ENCODE results near the gene PGM1. TPM values are rescaled to one million over a fixed set of nuclear protein-coding genes. Genes with fewer than 3 reads are reported as not detected.

The PGM1 gene
- polyA plus RNA-seq, 4 donors, result 28.1 to 35.1 (median 31.6) TPM

- DNase-seq (ENCODE audit: low read depth in 4 of 4, low spot score in 2 of 4), result no peak
Observed at GRCh38 chr1:63690966-63691700, 97.9 kb downstream of the PGM1 start.

GRCh38 chr1:63691701-63692425 lies 98.7 kb downstream of the PGM1 start:
- peak in 3 of 4 donors; percentile 62 to 88 (median 79) for DNase-seq (ENCODE audit: low read depth in 4 of 4, low spot score in 2 of 4)

GRCh38 chr1:63693944-63694571 lies 100.8 kb downstream of the PGM1 start:
- DNase-seq (ENCODE audit: low read depth in 4 of 4, low spot score in 2 of 4), result no peak

- no peak for DNase-seq (ENCODE audit: low read depth in 4 of 4, low spot score in 2 of 4)
Observed at GRCh38 chr1:63698001-63698838, 105.0 kb downstream of the PGM1 start.

- no peak for DNase-seq (ENCODE audit: low read depth in 4 of 4, low spot score in 2 of 4)
Observed at GRCh38 chr1:63701187-63701586, 108.0 kb downstream of the PGM1 start.

GRCh38 chr1:63703701-63704107 lies 110.5 kb downstream of the PGM1 start:
- DNase-seq (ENCODE audit: low read depth in 4 of 4, low spot score in 2 of 4), result no peak

GRCh38 chr1:63704443-63704842 lies 111.2 kb downstream of the PGM1 start:
- no peak for DNase-seq (ENCODE audit: low read depth in 4 of 4, low spot score in 2 of 4)

- DNase-seq (ENCODE audit: low read depth in 4 of 4, low spot score in 2 of 4), result no peak
Observed at GRCh38 chr1:63705078-63705477, 111.9 kb downstream of the PGM1 start.

GRCh38 chr1:63709267-63709828 lies 116.1 kb downstream of the PGM1 start:
- no peak for DNase-seq (ENCODE audit: low read depth in 4 of 4, low spot score in 2 of 4)

Other genes starting within 250 kb of the PGM1 start
- gene ALG6, start 225.8 kb upstream of the PGM1 start, polyA plus RNA-seq (ENCODE audit: insufficient read length in 4 of 4), result 10 to 100 TPM; 23.4 to 29.7 (median 24.1) TPM
- 10 to 100 TPM; 57.0 to 72.3 (median 62.5) TPM for gene ITGB3BP, start 70.2 kb upstream of the PGM1 start, polyA plus RNA-seq (ENCODE audit: insufficient read length in 4 of 4)
- 10 to 100 TPM; 19.6 to 27.9 (median 23.7) TPM for gene EFCAB7, start 69.9 kb upstream of the PGM1 start, polyA plus RNA-seq (ENCODE audit: insufficient read length in 4 of 4)
- 10 to 100 TPM; 29.2 to 38.1 (median 33.3) TPM for gene ROR1, start 180.6 kb downstream of the PGM1 start, polyA plus RNA-seq (ENCODE audit: insufficient read length in 4 of 4)

Measured in left renal cortex interstitium (tissue), 4 donors.